NCI-H524 (cell line): ENCODE measurements around the gene MAPK8IP2.
"Not testable (repeated sequence)": the region's sequence is repeated elsewhere in the genome, so short reads cannot be mapped to it uniquely, and the experiment has no call there.

Experiments
- DNase-seq, 2 experiments: peaks; one replicate each; lab custom pipeline; 2025; lab: John Stamatoyannopoulos, UW

Gene MAPK8IP2

DNA sequence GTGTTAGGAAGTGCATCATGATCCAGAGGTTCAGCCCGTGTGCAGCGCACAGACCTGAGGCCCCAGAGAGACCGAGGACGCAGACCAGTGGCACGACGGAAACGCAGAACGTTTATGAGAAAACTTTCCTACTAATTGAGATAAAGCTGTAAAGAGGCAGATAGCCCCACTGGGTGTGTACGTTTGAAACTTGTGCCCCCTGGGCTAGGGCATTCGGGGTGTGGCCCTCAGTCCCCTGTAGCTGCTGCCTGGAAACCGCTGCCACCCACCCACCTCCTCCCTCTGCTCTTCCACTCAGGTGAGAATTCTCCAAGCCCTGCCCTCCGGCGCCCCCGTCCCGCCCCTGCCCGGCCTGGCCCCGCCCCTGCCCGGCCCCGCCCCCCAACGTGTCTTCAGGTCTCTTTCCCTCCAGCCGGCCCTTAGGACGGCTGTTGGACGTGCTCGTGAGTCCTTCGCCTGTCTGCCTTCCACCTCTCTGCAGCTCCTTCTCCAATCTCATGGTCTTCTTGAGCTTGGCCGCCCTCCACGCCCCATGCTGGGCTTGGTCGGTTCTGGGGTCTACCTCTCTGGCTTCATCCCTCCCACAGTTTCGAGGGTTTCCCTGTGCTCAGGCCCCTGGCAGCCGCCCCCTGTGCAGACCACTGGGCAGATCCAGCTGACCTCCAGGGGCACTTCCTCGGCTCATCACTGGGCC lies 12.1 kb downstream of the MAPK8IP2 start:
- no peak for DNase-seq

DNA sequence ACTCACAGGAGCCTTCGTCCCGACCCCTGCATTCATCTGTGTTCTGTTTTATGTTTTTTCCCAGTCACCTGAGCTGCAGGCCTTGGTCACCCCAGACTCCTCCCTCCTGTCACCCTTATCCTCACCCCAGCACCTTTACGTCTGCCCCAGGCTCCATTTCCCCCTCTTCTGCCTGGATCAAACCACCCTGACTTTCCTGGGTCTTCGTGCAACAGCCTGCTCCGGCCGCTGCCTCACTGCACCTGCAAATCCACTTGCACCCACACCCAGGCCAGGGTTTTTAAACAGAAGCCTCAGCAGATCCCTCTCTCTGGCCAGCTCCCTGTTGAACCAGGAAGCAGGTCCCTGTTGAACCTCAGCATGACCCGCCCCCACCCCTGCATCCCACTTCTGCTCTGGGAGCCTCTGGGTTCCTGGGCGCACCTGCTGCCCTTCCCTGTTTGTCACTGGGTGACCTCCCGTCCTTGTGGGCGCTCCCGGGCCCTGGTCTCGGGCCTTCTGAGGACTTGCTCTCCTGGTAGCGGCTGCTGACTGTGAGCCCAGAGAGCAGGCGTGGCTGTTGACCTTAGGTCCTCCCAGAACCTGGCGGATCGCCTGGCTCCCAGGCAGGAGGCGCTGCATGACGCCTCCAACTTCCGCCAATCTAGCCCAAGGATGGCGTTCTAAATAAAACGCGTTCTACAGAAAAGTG lies 12.8 kb downstream of the MAPK8IP2 start:
- no peak for DNase-seq

DNA sequence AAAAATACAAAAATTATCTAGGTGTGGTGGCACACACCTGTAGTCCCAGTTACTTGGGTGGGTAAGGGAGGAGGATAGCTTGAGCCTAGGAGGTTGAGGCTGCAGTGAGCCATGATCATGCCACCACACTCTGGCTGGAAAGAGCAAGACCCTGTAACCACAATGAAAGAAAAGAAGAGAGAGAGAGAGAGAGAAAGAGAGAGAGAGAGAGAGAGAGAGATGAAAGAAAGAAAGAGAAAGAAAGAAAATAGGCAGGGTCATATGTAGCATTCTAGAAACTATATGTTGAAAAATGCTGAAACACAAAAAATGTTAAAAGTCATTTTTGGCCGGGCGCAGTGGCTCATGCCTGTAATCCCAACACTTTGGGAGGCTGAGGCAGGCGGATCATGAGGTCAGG lies 13.7 kb downstream of the MAPK8IP2 start:
- not testable (repeated sequence) for DNase-seq

DNA sequence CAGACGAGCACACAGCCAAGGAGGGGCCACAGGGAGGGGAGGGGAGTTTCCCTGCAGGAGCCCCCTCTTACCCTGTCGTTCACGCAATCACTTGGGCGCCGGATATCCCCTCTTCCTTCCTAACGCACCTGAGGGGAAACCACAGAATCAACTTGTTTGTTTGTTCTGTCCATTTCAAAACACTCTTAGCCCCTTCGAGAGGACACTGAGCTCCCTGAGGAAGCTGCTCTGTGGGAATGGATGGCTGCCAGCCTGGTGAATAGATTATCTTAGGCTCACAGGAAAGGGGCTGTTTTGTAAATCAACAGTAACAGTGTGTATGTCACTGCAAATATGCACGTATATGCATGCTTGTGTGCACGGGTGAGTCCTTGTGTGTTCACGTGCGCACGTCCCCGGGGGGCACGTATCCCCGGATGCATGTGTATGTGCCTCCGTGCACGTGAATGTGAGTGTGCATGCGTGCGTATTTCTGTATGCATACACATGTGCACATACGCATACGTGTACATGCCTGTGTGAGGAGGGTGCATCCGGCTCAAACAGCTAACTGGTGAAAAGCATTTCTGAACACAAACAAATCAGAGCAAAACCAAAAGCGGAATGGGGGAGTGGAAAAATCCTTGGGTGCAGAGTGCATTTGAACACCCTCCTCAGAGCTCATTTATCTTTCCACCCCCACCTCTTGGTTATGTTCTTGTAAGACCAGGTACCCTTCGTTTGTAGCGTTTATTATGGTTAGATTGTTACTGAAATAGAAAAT lies 20.2 kb downstream of the MAPK8IP2 start:
- DNase-seq, result peak in 1 of 2 experiments; percentile 73

DNA sequence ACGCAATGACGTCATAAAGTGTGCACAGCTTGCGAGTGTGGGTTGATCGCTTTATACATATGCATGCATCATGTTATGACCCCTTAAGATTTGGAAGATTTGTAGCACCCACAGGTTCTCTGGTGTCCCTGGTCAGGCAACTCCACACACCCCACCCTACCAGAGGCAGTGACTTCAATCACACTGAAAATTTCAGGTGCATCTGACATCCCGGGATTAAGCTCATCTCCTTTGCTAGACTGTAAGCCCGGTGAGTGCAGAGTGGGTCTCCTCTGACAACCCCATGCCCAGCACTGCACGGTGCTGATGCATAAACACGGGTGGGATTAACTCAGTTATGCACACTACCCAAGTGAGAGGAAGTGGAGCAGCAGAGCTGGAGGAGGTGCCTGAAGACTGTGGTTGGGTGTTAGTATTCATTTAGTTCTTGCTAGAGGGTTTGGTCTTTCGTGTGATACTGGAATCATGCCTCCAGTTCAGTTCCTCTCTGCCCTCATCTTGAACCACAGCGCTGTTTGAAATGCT lies 20.8 kb downstream of the MAPK8IP2 start:
- peak in 1 of 2 experiments; percentile 33 for DNase-seq

DNA sequence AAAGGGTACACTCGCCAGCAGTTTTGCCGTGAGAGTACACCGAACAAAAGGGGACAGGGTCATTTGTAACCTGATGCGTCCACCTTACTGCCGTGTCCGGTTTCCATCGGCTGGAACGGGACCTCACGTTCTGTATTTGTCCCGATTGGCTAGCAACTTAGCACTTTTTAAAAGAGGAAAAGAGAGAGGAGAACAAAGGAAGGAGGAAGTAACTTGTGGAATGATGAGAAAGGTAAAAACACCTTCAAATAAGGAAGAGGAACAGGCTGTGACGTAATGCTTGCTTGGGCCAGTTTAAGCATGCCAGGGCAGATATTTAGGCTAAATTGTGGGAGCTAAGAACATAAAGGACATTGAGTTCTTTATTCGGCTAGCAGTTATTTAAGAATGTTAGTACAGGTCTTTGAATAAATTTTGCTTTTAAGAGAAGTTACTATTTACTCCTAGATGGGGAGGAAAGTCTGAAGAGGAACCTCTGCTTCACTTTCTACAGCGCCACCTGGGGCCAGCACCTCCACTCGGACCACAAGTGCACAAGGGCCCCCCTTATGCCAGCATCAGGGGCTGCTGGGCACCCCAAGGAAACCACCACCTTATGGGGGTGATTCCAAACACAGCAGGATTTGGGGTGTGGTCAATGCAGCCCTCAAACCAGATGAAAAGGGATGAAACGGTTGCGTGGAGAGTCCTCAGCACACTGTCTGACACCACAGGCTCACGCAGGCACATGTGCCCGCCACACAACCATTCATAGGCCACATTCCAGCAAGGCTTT lies 21.5 kb downstream of the MAPK8IP2 start:
- no peak for DNase-seq

DNA sequence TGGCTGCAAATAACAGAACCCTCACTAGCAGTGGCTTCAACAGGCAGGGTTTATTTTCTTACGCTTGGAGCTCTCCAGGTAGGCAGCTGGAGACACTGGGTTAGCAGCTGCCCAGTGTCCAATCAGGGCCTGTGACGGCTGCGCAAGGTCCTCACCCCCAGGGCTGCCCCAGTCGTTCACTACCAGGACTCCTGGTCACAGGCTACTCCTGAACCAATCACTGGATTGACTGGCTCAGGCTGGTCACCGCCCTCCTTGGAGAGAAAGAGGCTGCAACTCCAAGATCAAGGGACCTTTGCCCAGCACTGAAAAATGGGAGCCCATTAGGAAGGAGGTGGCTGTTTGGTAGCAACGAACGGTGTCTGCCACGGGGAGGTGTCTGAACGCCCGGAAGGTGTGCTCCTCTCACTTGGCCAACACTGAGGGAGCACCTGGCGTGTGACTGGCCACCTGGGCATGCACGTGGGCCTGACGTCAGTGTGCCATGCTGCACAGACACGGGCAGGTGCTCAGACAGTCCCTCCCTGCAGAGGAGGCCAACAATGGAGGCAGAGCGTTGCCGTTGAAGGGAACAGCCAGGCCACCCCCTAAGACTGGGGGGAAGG lies 22.2 kb downstream of the MAPK8IP2 start:
- DNase-seq, result no peak

DNA sequence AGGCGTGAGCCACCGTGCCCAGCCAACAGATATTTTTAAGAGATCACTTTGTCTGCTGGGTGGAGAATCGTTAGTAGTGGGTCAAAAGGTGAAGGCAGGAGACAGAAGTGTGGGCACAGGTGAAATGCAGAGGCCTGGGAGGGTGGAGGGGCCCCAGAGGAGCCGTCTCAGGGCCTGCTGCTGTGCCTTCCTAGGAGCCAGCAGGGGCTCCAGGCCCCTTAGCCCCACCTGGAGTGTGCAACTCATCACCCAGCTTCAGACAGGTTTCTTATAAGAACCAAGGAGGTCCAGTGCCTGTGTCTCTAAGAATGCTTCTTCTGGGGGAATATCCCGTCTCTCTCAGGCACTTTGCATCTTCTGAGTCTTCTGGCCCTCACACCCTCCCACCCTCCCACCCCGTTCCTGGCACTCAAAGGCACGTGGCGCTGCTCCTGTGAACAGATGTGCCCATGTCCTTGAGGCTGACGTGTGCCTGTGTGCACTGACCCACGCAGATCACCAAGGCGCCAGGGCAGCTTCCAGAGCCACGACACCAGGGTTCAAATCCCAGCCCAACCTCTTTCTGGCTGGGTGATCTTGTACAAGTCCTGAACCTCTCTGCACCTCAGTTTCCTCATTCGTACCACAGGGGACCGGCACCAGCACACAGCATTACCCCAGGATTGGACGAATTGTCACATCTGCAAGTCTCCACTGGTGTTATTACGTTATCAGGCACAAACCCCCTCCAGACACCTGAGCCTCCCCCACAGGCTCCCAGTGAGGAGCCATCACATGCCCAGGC lies 23.9 kb downstream of the MAPK8IP2 start:
- DNase-seq, result peak in 1 of 2 experiments; percentile 33

DNA sequence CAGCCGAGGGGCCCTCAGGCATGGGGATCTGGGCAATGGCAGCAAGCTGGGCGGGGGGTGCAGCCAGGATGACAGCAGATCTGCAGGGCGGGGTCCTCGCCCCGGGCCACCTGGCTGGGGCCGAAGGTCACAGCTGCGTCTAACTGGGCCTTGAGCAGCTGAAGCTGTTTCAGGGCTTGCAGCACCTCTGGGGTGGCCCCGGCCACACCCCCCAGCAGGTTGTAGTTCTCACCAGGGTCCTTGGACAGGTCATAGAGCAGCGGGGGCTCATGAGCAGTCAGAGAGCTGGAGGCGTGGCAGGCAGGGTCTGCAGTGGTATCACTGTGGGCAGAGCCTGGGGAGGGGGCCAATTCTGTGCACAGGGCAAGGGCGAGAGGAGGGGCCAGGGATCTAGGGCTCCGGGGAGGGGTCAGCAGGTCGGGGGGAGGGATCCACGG lies 24.6 kb downstream of the MAPK8IP2 start:
- no peak for DNase-seq

DNA sequence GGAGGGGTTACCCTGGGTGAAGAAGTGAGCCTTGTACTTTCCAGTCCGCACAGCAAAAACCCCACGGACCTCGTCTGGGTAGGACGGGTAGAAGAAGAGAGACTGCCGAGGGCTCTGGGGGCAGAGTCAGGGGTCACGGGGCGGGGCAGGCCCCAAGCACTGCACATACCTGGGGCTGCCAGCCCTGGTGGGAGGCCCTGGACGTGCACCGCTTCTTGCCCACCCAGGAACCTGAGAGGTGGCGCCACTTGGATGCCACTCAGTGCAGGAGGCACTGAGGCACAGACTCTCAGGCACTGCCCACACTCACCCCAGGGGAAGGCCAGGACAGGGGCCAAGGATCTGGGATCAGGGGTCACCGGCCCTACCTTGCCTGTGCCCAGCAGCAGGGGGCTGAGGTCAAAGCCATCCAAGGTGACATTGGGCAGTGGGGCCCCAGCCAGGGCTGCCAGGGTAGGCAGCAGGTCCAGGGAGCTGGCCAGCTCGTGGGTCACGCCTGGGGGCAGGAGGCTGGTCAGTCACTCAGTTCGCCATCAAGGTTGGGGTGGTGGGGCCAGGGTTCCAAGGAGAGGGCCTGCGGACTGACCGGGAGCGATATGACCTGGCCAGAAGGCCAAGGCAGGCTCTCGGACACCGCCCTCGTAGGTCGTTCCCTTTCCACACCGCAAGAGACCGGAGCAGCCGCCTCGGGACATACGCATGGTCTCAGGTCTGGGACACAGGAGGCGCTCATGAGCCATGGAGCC lies 25.1 kb downstream of the MAPK8IP2 start:
- no peak for DNase-seq

DNA sequence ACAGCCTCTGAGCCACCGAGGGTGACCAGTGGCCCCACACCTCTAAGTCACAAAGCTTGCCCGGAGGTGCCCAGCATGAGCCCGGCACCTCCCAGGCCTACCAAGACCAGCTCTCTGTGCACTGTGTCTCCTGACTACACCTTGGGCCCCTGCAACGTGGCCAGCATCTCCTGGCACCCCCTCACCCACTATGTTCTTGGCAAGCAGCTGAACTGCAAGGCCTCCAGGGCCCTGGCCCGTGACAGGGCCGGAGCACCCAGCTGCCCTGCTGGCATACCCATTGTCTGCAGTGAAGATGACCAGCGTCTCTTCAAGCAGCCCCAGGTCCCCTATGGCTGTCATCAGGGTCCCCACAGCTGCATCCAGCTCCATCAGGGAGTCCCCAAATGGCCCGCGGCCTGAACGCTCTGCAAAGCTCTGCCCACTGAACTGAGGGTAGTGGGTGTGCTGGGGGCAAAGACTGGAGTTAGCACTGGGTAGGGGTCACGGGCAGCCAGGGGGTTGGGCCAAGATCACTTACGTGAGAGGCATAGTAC lies 25.8 kb downstream of the MAPK8IP2 start:
- no peak for DNase-seq

DNA sequence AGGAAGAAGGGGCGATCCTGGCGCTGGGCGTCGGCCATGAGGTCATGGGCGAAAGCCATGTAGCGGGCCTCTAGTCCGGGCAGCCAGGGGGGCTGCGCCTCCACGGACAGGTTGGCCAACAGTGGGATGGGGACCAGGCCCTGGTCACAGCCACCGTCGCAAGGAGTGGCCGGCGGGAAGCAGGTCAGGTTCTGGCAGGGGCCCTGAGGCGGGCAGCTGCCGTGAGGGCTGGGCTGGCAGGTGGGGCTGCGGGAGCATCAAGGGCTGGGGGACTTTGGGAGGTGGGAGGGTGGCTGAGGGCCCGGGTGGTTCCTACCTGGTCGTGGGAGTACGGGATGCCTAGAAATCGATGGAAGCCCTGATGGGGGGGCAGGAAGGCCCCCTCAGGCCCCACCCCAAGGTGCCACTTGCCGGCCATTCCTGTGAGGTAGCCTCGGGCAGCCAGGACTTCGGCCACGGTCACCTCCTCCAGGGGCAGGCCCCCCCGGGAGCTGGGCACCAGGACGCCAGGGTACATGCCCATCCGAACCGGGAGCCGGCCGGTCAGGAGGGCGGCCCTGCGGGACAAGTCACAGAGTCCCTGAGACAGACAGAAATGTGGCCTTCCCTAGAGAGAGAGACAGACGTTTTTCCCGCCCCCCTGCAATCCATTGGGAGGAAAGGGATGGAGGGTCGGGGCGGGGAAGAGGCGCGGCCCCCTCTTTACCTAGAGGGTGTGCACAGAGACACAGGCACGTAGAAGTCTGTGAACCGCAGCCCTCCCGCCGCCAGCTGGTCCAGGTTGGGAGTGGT lies 26.5 kb downstream of the MAPK8IP2 start:
- DNase-seq, result peak in 1 of 2 experiments; percentile 25

DNA sequence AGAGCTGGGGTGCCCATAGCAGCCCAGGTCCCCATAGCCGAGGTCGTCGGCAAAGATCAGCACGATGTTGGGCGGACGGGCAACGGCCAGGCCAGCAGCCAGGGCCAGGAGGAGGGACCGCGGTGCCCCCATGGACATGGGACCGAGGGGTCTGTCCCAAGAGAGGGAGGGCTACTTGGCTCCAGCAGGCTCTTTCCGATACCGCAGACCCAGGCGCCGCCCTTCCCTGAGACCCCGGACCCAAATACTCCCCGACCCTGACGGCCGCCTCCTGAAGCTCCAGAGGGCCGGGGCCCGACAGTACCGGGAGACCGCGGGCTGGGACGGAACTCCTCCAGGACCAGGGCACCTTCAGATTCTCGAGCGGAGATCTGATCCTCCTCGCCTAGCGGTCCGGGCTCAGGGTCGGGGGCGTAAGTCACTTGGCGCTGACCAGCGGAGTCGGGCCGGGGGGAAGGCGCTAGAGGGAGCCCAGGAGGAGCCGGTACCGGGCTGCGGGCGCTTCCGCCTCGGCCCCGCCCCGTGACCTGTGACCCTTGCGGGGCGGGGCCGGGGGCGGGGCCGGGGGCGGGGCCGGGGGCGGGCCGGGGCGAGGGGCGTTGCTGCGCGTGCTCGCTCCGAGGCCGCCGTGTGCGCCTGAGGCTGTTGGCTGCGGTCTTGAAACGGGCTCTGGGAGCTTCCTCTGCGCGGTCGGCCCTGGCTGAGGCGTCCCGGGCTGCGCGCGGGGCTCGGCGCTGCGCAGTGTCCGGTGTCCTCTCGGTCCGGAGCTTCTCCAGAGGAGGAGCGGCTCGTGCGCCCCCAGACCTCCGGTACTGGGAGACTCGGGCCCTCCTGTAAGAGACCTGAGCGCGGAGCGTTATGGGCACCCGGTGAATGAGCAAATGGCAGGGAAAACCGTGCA lies 27.3 kb downstream of the MAPK8IP2 start, which contains the start of gene ARSA:
Gene ARSA (minus strand): TSS at position 511 of the 901 bp plus-strand sequence. CDS start 373 bp downstream, at position 138.
- peak; percentile 31 to 75 for DNase-seq

DNA sequence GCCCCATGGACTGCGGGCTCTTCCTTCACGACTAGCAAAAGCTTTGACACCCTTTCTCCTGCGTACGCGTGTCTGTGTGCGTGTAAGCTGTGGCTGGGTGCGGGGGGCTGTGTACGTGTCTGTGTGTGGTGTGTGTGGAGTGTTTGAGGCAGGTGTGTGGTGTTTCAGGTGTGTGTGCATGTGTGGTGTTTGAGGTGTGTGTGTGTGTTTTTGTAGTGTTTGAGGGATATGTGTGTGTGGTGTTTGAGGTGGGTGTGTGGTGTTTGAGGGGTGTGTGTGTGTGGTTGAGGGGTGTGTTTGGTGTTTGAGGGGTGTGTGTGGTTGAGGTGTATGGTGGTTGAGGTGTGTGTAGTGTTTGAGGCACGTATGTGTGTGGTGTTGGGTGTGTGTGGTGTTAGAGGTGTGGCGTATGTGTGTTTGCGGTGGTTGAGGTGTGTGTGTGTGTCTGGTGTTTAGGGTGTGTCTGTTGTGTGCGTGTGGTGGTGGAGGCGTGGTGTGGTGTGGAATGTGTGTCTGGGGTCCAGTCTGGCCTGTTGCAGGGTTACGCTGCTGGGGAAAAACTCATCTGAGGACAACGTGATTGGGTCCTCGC lies 28.0 kb downstream of the MAPK8IP2 start:
- no peak for DNase-seq

DNA sequence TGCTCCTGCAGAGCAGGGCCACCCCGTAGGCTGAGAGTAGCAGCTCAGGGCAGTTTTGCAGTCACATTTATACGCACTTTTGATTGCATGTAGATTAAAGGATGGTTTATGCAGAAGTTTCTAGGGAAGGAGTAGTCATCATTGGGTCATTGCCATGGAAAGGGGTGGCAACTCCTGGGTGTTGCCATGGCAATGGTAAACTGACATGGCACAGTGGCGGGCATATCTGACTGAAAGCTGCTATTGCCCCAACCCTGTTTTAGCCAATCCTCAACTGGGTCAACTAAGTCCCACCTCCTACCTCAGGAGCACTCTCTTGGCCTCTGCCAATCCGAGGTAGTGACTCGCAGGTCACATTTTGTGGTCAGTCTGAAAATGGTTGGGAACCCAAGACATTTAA lies 29.8 kb downstream of the MAPK8IP2 start:
- no peak for DNase-seq

DNA sequence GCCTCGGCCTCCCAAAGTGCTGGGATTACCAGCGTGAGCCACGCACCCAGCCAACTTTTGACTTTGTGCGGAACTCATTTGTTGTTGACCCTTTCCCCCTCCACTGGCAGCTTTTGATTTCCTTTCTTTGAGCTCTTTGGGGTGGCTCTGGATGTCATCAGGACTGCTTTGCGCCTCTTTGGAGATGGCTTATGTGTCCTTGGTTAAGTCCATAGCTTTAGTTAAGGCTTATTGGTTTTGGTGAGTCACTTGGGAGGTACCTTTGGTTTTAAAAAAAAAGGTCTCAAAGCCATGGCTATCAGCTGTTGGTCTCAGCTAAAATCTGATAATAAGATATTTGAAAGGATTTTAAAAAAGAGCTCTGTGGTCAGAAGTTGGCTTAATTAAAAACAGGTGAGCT lies 32.5 kb downstream of the MAPK8IP2 start:
- DNase-seq, result no peak

DNA sequence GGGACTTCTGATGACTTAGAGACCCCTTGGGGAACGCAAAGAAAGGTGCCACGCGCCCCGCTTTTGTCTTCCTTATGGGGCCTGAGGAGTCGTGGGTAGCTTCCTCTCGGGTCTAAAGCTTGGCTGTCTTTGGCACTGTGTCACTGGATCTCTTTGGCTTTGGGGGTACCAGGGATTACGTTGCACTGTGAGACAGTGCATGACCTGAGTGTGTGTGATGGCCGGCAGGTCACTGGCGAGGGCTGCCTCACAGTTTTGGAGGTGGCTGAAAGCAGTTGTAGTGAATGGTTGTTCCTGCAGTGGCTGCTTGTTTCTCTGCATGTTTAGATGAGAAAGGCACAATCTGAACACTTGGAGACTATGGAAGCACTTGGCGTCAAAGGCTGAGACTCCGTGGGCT lies 33.2 kb downstream of the MAPK8IP2 start:
- no peak for DNase-seq
